HepG2 (cell line): ENCODE measurements around the gene STX7. TPM values are rescaled to one million over a fixed set of nuclear protein-coding genes. Genes with fewer than 3 reads are reported as not detected.

Source experiments
- ATAC-seq: fragments of 200-7000 bp; cut with Tn5 transposase; 3 replicates; pipeline ENCODE4 v1.9.1; 2020; ENCODE audit warnings: mild to moderate bottlenecking, moderate library complexity
- BruUV-seq: library from RNA; stranded (reverse); fragments of 400-500 nt; replicated peaks from 2 replicates; lab custom pipeline; 2021; lab: Mats Ljungman, UMichigan
- CTCF ChIA-PET: fragments of 300-600 bp; formaldehyde crosslinking; extraction: SDS; loops from one replicate; lab custom pipeline; 2021; ENCODE audit warnings: low total read pairs, inconsistent platforms, low intra/inter-chr PET ratio; lab: Yijun Ruan, JAX
- POLR2A ChIA-PET: fragments of 350-600 bp; sonication (Branson Sonifier 250); formaldehyde crosslinking; loops from one replicate; lab custom pipeline; 2020; ENCODE audit warnings: antibody characterized with exemption, inconsistent platforms; lab: Yijun Ruan, JAX
- DNase-seq: peaks from one replicate; pipeline ENCODE4 v3.0.0-alpha.2; 2015; ENCODE audit warnings: low spot score
- FAIRE-seq: peaks from 3 replicates; lab custom pipeline; 2011; peaks lifted over from hg19 to GRCh38; lab: Jason Lieb, UNC
- H2AFZ ChIP-seq: one replicate; pipeline ENCODE4 v1.6.1; 2011; ENCODE audit warnings: low read length, inconsistent platforms
- H3K27ac ChIP-seq: fragments of 300-600 bp; 3 replicates; pipeline ENCODE4 v1.8.0; 2011; ENCODE audit warnings: mixed run types, mild to moderate bottlenecking, mixed read lengths, low read length, inconsistent platforms; ENCODE audit not compliant: insufficient read depth; ENCODE audit errors: extremely low read length
- H3K27me3 ChIP-seq, 2 experiments: fragments of 200-600 bp in 1 of 2; 2 replicates in 1 of 2; 3 replicates in 1 of 2; pipeline versions ENCODE4 v1.6.0 to v1.8.0; 2011; ENCODE audit warnings: low read length in 2 of 2, mild to moderate bottlenecking in 2 of 2, moderate library complexity in 2 of 2, inconsistent platforms in 1 of 2; ENCODE audit not compliant: insufficient read depth in 2 of 2, control insufficient read depth in 1 of 2
- H3K36me3 ChIP-seq, 2 experiments: fragments of 200-600 bp in 1 of 2; replicated peaks in 1 of 2; 2 replicates in 1 of 2; 3 replicates in 1 of 2; pipeline versions ENCODE4 v1.5.1 to v1.8.0; 2011; ENCODE audit warnings: low read length in 2 of 2, inconsistent platforms in 1 of 2; ENCODE audit not compliant: insufficient read depth in 2 of 2, control insufficient read depth in 1 of 2
- H3K4me1 ChIP-seq: 2 replicates; pipeline ENCODE4 v1.5.1; 2012; ENCODE audit warnings: low read length, inconsistent platforms; ENCODE audit not compliant: insufficient read depth
- H3K4me2 ChIP-seq: 2 replicates; pipeline ENCODE4 v1.6.0; 2011; ENCODE audit warnings: low read depth, low read length, inconsistent platforms
- H3K4me3 ChIP-seq, 3 experiments: fragments of 200-600 bp in 1 of 3; sonication (generic), shearing (Covaris generic) in 1 of 3; replicated peaks in 1 of 3; 2 replicates each; pipeline ENCODE4 v1.5.1; 2011 to 2016; ENCODE audit warnings: low read length in 3 of 3, inconsistent platforms in 2 of 3, low read depth in 2 of 3, mild to moderate bottlenecking in 2 of 3, control low read depth in 1 of 3, mixed read lengths in 1 of 3; ENCODE audit not compliant: insufficient read depth in 1 of 3
- H3K79me2 ChIP-seq: one replicate; pipeline ENCODE4 v1.6.1; 2011; ENCODE audit warnings: low read length, inconsistent platforms; ENCODE audit not compliant: insufficient read depth
- H3K9ac ChIP-seq: 2 replicates; pipeline ENCODE4 v1.6.0; 2011; ENCODE audit warnings: mild to moderate bottlenecking, low read depth, low read length, inconsistent platforms; ENCODE audit not compliant: insufficient read depth
- H3K9me3 ChIP-seq: 2 replicates; pipeline ENCODE4 v1.5.1; 2012; ENCODE audit warnings: mild to moderate bottlenecking, low read length
- H4K20me1 ChIP-seq: 2 replicates; pipeline ENCODE4 v1.6.0; 2011; ENCODE audit warnings: inconsistent platforms, mild to moderate bottlenecking, low read length, moderate library complexity; ENCODE audit not compliant: insufficient read depth
- ATRX ChIP-seq: sonication (generic); formaldehyde crosslinking; IDR thresholded peaks from 2 replicates; pipeline ENCODE4 v1.4.0; 2020; ENCODE audit warnings: missing genetic modification reagents, borderline replicate concordance
- CHD2 ChIP-seq: IDR thresholded peaks from 2 replicates; pipeline ENCODE4 v1.6.1; 2011; ENCODE audit warnings: low read depth, low read length, improper control_type of control experiment
- FOXJ3 ChIP-seq: sonication (generic); formaldehyde crosslinking; IDR thresholded peaks from 2 replicates; pipeline ENCODE4 v1.4.0; 2020; ENCODE audit warnings: missing genetic modification reagents, mild to moderate bottlenecking, borderline replicate concordance
- HOXD1 ChIP-seq: sonication (generic); formaldehyde crosslinking; IDR thresholded peaks from 2 replicates; pipeline ENCODE4 v1.5.0; 2020; ENCODE audit warnings: missing genetic modification reagents
- IRF2 ChIP-seq: IDR thresholded peaks from 2 replicates; pipeline ENCODE4 v1.6.1; 2018; ENCODE audit warnings: missing genetic modification reagents, missing compliant biosample characterization
- SMARCE1 ChIP-seq: fragments of 450-650 bp; IDR thresholded peaks from 2 replicates; pipeline ENCODE4 v1.6.1; 2017; ENCODE audit warnings: borderline replicate concordance
- SNAI1 ChIP-seq: sonication (generic); formaldehyde crosslinking; IDR thresholded peaks from 2 replicates; pipeline ENCODE4 v1.5.0; 2020; ENCODE audit warnings: mild to moderate bottlenecking, missing genetic modification reagents, borderline replicate concordance
- TCF7 ChIP-seq: sonication (generic); IDR thresholded peaks from 2 replicates; pipeline ENCODE4 v1.6.1; 2016; ENCODE audit warnings: antibody characterized with exemption, low read depth
- TSC22D2 ChIP-seq: sonication (generic); formaldehyde crosslinking; IDR thresholded peaks from 2 replicates; pipeline ENCODE4 v1.5.1; 2020; ENCODE audit warnings: missing genetic modification reagents, mild to moderate bottlenecking, borderline replicate concordance
- ZBTB3 ChIP-seq: sonication (generic); formaldehyde crosslinking; IDR thresholded peaks from 2 replicates; pipeline ENCODE4 v1.4.0; 2020; ENCODE audit warnings: low read depth, mild to moderate bottlenecking, moderate library complexity, missing genetic modification reagents, borderline replicate concordance
- ZNF431 ChIP-seq: sonication (generic); formaldehyde crosslinking; IDR thresholded peaks from 2 replicates; pipeline ENCODE4 v1.9.0; 2022; ENCODE audit warnings: missing genetic modification reagents, low read depth, mild to moderate bottlenecking, borderline replicate concordance
- ZNF703 ChIP-seq: sonication (generic); formaldehyde crosslinking; IDR thresholded peaks from 2 replicates; pipeline ENCODE4 v1.5.1; 2020; ENCODE audit warnings: missing genetic modification reagents, mild to moderate bottlenecking, moderate library complexity, borderline replicate concordance
- ZNF780A ChIP-seq: sonication (generic); formaldehyde crosslinking; IDR thresholded peaks from 2 replicates; pipeline ENCODE4 v1.8.0; 2022; ENCODE audit warnings: mild to moderate bottlenecking, missing genetic modification reagents, moderate library complexity
- ZNF790 ChIP-seq: sonication (generic); formaldehyde crosslinking; IDR thresholded peaks from 2 replicates; pipeline ENCODE4 v1.8.0; 2022; ENCODE audit warnings: missing genetic modification reagents, mild to moderate bottlenecking, borderline replicate concordance
- ZSCAN31 ChIP-seq: sonication (generic); formaldehyde crosslinking; IDR thresholded peaks from 2 replicates; pipeline ENCODE4 v1.5.0; 2020; ENCODE audit warnings: low read depth, mild to moderate bottlenecking, missing genetic modification reagents
- WGBS: methylation state at CpG from one replicate; pipeline ENCODE4 v1.1.6; 2017; ENCODE audit warnings: low lambda C conversion rate; 5-methylcytosine and 5-hydroxymethylcytosine counted together
- in situ Hi-C: cut with HindIII; loops from 2 replicates; pipeline ENCODE4 v1.10.0; 2017; ENCODE audit warnings: low pct_unique_long_range_greater_than_20kb; ENCODE audit not compliant: extremely low pct_ligation_motif_present
- intact Hi-C: fragments of 100-400 bp; cut with micrococcal nuclease; formaldehyde crosslinking; loops from one replicate; pipeline ENCODE4 v1.10.0; 2022; ENCODE audit not compliant: unreplicated experiment
- polyA plus RNA-seq, 8 experiments: library from polyadenylated mRNA; depleted of rRNA in 3 of 8; stranded (reverse) in 7 of 8; unstranded in 1 of 8; fragments of >200 nt; fragmentation: Illumina TruSeq in 4 of 8; extraction: Trizol in 4 of 8; gene quantifications; 2 replicates each; pipeline versions ENCODE4 v1.2.1 to v1.2.3, GENCODE V29; 2011 to 2016; ENCODE audit warnings: low read depth in 4 of 8, missing spikeins in 1 of 8, mixed read lengths in 1 of 8; ENCODE audit not compliant: insufficient read depth in 1 of 8
- total RNA-seq, 5 experiments: library from RNA; depleted of rRNA; stranded (reverse); fragments of >200 nt; fragmentation: Illumina TruSeq; extraction: Trizol; gene quantifications; 2 replicates each; pipeline ENCODE4 v1.2.3, GENCODE V29; 2016; ENCODE audit warnings: low read depth in 1 of 5
- TF ChIP-seq, protein P1 (sequence below): sonication (generic); formaldehyde crosslinking; IDR thresholded peaks from 2 replicates; pipeline ENCODE4 v1.4.0; 2020; ENCODE audit warnings: missing genetic modification reagents
- TF ChIP-seq, protein P2 (sequence below): sonication (generic); formaldehyde crosslinking; conservative IDR thresholded peaks from 2 replicates; pipeline ENCODE4 v1.4.0; 2020; ENCODE audit warnings: missing genetic modification reagents
- TF ChIP-seq, protein P3 (sequence below): sonication (generic); formaldehyde crosslinking; IDR thresholded peaks from 2 replicates; pipeline ENCODE4 v1.8.0; 2022; ENCODE audit warnings: low read depth, missing genetic modification reagents
- TF ChIP-seq, protein P4 (sequence below): conservative IDR thresholded peaks from 2 replicates; pipeline ENCODE4 v1.6.1; 2018; ENCODE audit warnings: missing genetic modification reagents

Gene STX7
- total and polyA plus RNA-seq, 2 of the 13 experiments (the other 11 are each of a cell fraction or from before 2014, with no cell fraction given): 28.0 to 34.7 TPM

DNA sequence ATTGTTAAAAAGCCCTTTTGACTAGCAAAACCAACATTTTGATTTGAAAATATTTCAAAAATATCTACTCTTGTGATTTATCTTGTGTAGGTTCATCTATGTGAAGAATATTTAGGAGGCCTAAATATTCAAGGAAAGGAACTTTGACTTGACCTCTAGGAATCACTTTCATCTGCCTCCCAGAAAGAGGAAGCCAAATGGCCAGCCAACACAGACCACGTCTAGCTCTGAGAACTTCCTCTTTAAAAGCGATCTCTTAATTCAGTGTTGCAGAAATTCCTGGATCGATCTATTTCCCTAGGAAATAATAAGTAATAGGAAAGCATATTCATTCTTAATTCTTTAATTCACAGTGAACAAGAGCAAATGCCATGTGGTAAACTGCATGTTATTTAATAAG is 102.1 kb downstream of the STX7 start:
- no peak overlapping the region for H3K9ac ChIP-seq
- no peak for TF ChIP-seq SMARCE1
- TF ChIP-seq ZNF790 (CRISPR knock-in tag): no peak
- no peak for TF ChIP-seq CHD2
- TF ChIP-seq, protein P1, sequence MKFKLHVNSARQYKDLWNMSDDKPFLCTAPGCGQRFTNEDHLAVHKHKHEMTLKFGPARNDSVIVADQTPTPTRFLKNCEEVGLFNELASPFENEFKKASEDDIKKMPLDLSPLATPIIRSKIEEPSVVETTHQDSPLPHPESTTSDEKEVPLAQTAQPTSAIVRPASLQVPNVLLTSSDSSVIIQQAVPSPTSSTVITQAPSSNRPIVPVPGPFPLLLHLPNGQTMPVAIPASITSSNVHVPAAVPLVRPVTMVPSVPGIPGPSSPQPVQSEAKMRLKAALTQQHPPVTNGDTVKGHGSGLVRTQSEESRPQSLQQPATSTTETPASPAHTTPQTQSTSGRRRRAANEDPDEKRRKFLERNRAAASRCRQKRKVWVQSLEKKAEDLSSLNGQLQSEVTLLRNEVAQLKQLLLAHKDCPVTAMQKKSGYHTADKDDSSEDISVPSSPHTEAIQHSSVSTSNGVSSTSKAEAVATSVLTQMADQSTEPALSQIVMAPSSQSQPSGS (CRISPR knock-in tag): no peak
- no peak for TF ChIP-seq ZBTB3 (CRISPR knock-in tag)
- no peak for TF ChIP-seq ZSCAN31 (CRISPR knock-in tag)
- TF ChIP-seq ZNF780A (CRISPR knock-in tag): no peak
- no peak for TF ChIP-seq ZNF703
- no peak for TF ChIP-seq FOXJ3
- TF ChIP-seq HOXD1 (CRISPR knock-in tag): no peak
- TF ChIP-seq, protein P2, sequence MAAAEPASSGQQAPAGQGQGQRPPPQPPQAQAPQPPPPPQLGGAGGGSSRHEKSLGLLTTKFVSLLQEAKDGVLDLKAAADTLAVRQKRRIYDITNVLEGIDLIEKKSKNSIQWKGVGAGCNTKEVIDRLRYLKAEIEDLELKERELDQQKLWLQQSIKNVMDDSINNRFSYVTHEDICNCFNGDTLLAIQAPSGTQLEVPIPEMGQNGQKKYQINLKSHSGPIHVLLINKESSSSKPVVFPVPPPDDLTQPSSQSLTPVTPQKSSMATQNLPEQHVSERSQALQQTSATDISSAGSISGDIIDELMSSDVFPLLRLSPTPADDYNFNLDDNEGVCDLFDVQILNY (CRISPR knock-in tag): no peak
- TF ChIP-seq TSC22D2: no peak
- no peak for TF ChIP-seq SNAI1
- TF ChIP-seq, protein P3, sequence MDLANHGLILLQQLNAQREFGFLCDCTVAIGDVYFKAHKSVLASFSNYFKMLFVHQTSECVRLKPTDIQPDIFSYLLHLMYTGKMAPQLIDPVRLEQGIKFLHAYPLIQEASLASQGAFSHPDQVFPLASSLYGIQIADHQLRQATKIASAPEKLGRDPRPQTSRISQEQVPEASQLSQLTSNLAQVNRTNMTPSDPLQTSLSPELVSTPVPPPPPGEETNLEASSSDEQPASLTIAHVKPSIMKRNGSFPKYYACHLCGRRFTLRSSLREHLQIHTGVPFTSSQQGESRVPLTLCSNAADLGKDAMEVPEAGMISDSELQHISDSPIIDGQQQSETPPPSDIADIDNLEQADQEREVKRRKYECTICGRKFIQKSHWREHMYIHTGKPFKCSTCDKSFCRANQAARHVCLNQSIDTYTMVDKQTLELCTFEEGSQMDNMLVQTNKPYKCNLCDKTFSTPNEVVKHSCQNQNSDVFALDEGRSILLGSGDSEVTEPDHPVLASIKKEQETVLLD (CRISPR knock-in tag): no peak
- no peak for TF ChIP-seq IRF2 (CRISPR knock-in tag)
- TF ChIP-seq, protein P4, sequence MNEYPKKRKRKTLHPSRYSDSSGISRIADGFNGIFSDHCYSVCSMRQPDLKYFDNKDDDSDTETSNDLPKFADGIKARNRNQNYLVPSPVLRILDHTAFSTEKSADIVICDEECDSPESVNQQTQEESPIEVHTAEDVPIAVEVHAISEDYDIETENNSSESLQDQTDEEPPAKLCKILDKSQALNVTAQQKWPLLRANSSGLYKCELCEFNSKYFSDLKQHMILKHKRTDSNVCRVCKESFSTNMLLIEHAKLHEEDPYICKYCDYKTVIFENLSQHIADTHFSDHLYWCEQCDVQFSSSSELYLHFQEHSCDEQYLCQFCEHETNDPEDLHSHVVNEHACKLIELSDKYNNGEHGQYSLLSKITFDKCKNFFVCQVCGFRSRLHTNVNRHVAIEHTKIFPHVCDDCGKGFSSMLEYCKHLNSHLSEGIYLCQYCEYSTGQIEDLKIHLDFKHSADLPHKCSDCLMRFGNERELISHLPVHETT (CRISPR knock-in tag): no peak
- TF ChIP-seq TCF7: no peak
- no peak for TF ChIP-seq ZNF431 (CRISPR knock-in tag)
- no peak for TF ChIP-seq ATRX (CRISPR knock-in tag)
- CTCF ChIA-PET: no interaction called here
- no peak overlapping the region for H3K4me2 ChIP-seq
- no peak for FAIRE-seq
- 0 out of 5 replicates have a peak, but pooled peaks cover 0 to 2% of the 10 kb centered on the region in 2 experiments for H3K27me3 ChIP-seq
- H3K27ac ChIP-seq: no peak overlapping the region
- H4K20me1 ChIP-seq: no peaks in the 10 kb centered on the region
- no peak for DNase-seq
- H2AFZ ChIP-seq: no peak overlapping the region
- H3K4me3 ChIP-seq: no peak overlapping the region
- intact Hi-C loops (no loop called here), in situ Hi-C loops (no loop called here)
- no TSS peak for BruUV-seq
- H3K9me3 ChIP-seq: no peaks in the 10 kb centered on the region
- POLR2A ChIA-PET: no interaction called here
- H3K36me3 ChIP-seq: no peaks in the 10 kb centered on the region
- H3K4me1 ChIP-seq: no peaks in the 10 kb centered on the region
- H3K79me2 ChIP-seq: no peaks in the 10 kb centered on the region
- ATAC-seq: no peak
- WGBS: 0% methylated on average over 3 of the region's 3 CpGs
